Sigmoid colon (tissue), 7 donors: ENCODE measurements around the gene STON1. TPM values are rescaled to one million over a fixed set of nuclear protein-coding genes. Genes with fewer than 3 reads are reported as not detected.
"Not testable (repeated sequence)": the region's sequence is repeated elsewhere in the genome, so short reads cannot be mapped to it uniquely, and the experiment has no call there.

Experiments
- DNase-seq: peaks from one replicate; pipeline ENCODE4 v3.0.0-alpha.2; 2019
- H3K27ac ChIP-seq, 4 donors: fragments of 200-600 bp; sonication (generic); one replicate each; pipeline ENCODE4 v1.5.1; 2016 to 2019; ENCODE audit warnings: mild to moderate bottlenecking in 1 of 4
- H3K27me3 ChIP-seq, 3 donors: fragments of 200-600 bp; sonication (generic); one replicate each; pipeline ENCODE4 v1.5.1; 2019; ENCODE audit warnings: mild to moderate bottlenecking in 1 of 3
- H3K36me3 ChIP-seq, 4 donors: fragments of 200-600 bp; sonication (generic); one replicate each; pipeline ENCODE4 v1.5.1; 2016 to 2019
- H3K4me1 ChIP-seq, 4 donors: fragments of 200-600 bp; sonication (generic); one replicate each; pipeline ENCODE4 v1.5.1; 2017 to 2019
- H3K4me3 ChIP-seq, 4 donors: fragments of 200-600 bp; sonication (generic); one replicate each; pipeline ENCODE4 v1.5.1; 2017 to 2019; ENCODE audit warnings: mild to moderate bottlenecking in 2 of 4, moderate library complexity in 1 of 4
- H3K9me3 ChIP-seq, 4 donors: fragments of 200-600 bp in 3 of 4; sonication (generic) in 3 of 4; one replicate each; pipeline versions ENCODE4 v1.5.1 to v1.6.1; 2013 to 2019
- CTCF ChIP-seq, 4 experiments: fragments of 450-650 bp in 3 of 4; fragments of 200-600 bp in 1 of 4; IDR thresholded peaks; one replicate each; pipeline ENCODE4 v1.5.1; 2016 to 2019; ENCODE audit warnings: antibody characterized with exemption in 4 of 4, mild to moderate bottlenecking in 3 of 4, moderate library complexity in 2 of 4
- EP300 ChIP-seq, 4 donors: sonication (generic); formaldehyde crosslinking; IDR thresholded peaks; one replicate each; pipeline ENCODE4 v1.6.1; 2017; ENCODE audit warnings: antibody characterized with exemption in 4 of 4
- POLR2A ChIP-seq, 2 donors: fragments of 450-650 bp; IDR thresholded peaks; one replicate each; pipeline ENCODE4 v1.6.1; 2016; ENCODE audit warnings: antibody characterized with exemption in 2 of 2, mild to moderate bottlenecking in 2 of 2, moderate library complexity in 2 of 2
- POLR2AphosphoS5 ChIP-seq, 4 donors: sonication (generic); formaldehyde crosslinking; IDR thresholded peaks; one replicate each; pipeline ENCODE4 v1.6.1; 2017; ENCODE audit warnings: antibody characterized with exemption in 4 of 4
- WGBS, 2 donors: extraction: QIAGEN DNeasy Blood & Tissue Kit; methylation state at CpG; one replicate each; pipeline ENCODE4 v1.1.7; 2013; 5-methylcytosine and 5-hydroxymethylcytosine counted together
- intact Hi-C: fragments of 100-400 bp; cut with DNase I; formaldehyde crosslinking; loops from one replicate; pipeline ENCODE4 v1.15.1; 2023
- polyA plus RNA-seq, 3 donors: library from polyadenylated mRNA; stranded (reverse); fragments of 200-250 nt; gene quantifications; one replicate each; pipeline ENCODE4 v1.2.3, GENCODE V29; 2013
- total RNA-seq, 4 donors: library from RNA; depleted of rRNA; stranded (reverse); fragments of >200 nt; gene quantifications; one replicate each; pipeline ENCODE4 v1.1.0, GENCODE V29; 2016
- donor health status: healthy with polysubstance abuse.
- donor health status: Bipolar disorder and iron deficiency.
- donor health status: healthy.

Gene STON1
- total and polyA plus RNA-seq, 7 donors: 1.8 to 218 (median 121) TPM

- TF ChIP-seq EP300 (IDR thresholded peaks at IDR 0.05) (peak in 1 of 4 donors; percentile 15), POLR2AphosphoS5 (IDR thresholded peaks at IDR 0.05) (peak in 1 of 4 donors; percentile 3)
- H3K27me3 ChIP-seq, H3K9me3 ChIP-seq, H3K36me3 ChIP-seq, intact Hi-C loops, DNase-seq, H3K4me3 ChIP-seq: not testable (repeated sequence)
- H3K27ac ChIP-seq: peak overlapping the region; percentile 93 to 98 (median 96)
- peaks cover 0 to 55% (median 47%) of the 10 kb centered on the region in 4 donors for H3K4me1 ChIP-seq
- WGBS, 2 donors: 87 to 92% methylated on average over 3 of the region's 3 CpGs
These were observed 5.2 kb upstream of the STON1 start for GRCh38 chr2:48524756-48525155.

GRCh38 chr2:48525269-48525943 lies 4.5 kb upstream of the STON1 start:
- H3K36me3 ChIP-seq: no peaks in the 10 kb centered on the region
- no peak for DNase-seq
- no peaks in the 10 kb centered on the region for H3K27me3 ChIP-seq
- H3K4me1 ChIP-seq: peaks cover 0 to 49% (median 44%) of the 10 kb centered on the region in 4 donors
- H3K4me3 ChIP-seq: no peak overlapping the region
- H3K9me3 ChIP-seq: no peaks in the 10 kb centered on the region
- intact Hi-C loops: no loop called here
- peak overlapping the region; percentile 93 to 98 (median 96) for H3K27ac ChIP-seq
- 73 to 78% methylated on average over 11 of the region's 11 CpGs for WGBS, 2 donors
- TF ChIP-seq POLR2AphosphoS5 (IDR thresholded peaks at IDR 0.05) (peak; percentile 77 to 85 (median 82)), EP300 (IDR thresholded peaks at IDR 0.05) (peak; percentile 74 to 95 (median 94)), POLR2A (IDR thresholded peaks at IDR 0.05) (no peak), CTCF (IDR thresholded peaks at IDR 0.05) (no peak)

- intact Hi-C loops: no loop called here
- H3K4me3 ChIP-seq: no peak overlapping the region
These were observed 2.6 kb upstream of the STON1 start for GRCh38 chr2:48527226-48527885.

GRCh38 chr2:48528431-48528830 lies 1.5 kb upstream of the STON1 start:
- intact Hi-C loops: no loop called here

More at GRCh38 chr2:48527226-48527885, 2.6 kb upstream of the STON1 start:
- Histone ChIP-seq H3K9me3 (no peaks in the 10 kb centered on the region), H3K27ac (peak overlapping the region; percentile 93 to 98 (median 96)), H3K36me3 (no peaks in the 10 kb centered on the region), H3K27me3 (no peaks in the 10 kb centered on the region), H3K4me1 (peaks cover 0 to 55% (median 45%) of the 10 kb centered on the region in 4 donors)
- no peak for DNase-seq
- TF ChIP-seq POLR2AphosphoS5 (IDR thresholded peaks at IDR 0.05) (peak in 3 of 4 donors; percentile 16 to 34 (median 23)), EP300 (IDR thresholded peaks at IDR 0.05) (peak in 2 of 4 donors; percentile 4 to 10), CTCF (IDR thresholded peaks at IDR 0.05) (no peak)
- WGBS, 2 donors: 71 to 73% methylated on average over 2 of the region's 2 CpGs

More at GRCh38 chr2:48528431-48528830, 1.5 kb upstream of the STON1 start:
- Histone ChIP-seq H3K36me3 (no peaks in the 10 kb centered on the region), H3K4me3 (peak overlapping the region in 2 of 4 donors; percentile 71 to 78), H3K27ac (peak overlapping the region; percentile 93 to 98 (median 96)), H3K9me3 (no peaks in the 10 kb centered on the region), H3K4me1 (peaks cover 0 to 65% (median 55%) of the 10 kb centered on the region in 4 donors), H3K27me3 (no peaks in the 10 kb centered on the region)
- TF ChIP-seq POLR2A (IDR thresholded peaks at IDR 0.05) (no peak), CTCF (IDR thresholded peaks at IDR 0.05) (no peak), EP300 (IDR thresholded peaks at IDR 0.05) (no peak), POLR2AphosphoS5 (IDR thresholded peaks at IDR 0.05) (no peak)
- no peak for DNase-seq
- WGBS, 2 donors: 85% methylated on average over 5 of the region's 5 CpGs
